Islet precursor cell (in vitro differentiated cells): ENCODE data around the gene GLRA2.
"Not testable (repeated sequence)": the region's sequence is repeated elsewhere in the genome, so short reads cannot be mapped to it uniquely, and the experiment has no call there.

ENCODE experiments used
- DNase-seq: peaks from one replicate; pipeline ENCODE4 v3.0.0-alpha.2; 2018

The GLRA2 gene

DNA sequence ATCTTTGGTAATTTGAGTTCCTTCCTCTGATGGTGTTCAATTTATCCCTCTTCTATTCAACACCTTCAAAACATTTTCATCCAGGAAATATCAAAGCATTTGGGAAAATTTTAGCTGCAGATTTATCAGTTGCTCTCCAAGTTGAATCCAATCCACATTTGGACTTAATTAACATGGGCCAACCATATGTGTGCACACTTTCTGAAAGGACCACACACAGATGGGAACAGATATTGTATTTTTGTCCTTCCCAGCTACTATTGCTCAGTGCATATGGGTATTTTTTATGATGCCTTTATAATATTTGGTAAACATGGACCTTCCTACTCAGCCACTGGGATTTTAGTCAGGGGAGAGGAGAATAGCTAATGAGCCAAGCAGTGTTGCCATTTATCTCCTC lies 65.2 kb downstream of the GLRA2 start:
- DNase-seq: no peak

DNA sequence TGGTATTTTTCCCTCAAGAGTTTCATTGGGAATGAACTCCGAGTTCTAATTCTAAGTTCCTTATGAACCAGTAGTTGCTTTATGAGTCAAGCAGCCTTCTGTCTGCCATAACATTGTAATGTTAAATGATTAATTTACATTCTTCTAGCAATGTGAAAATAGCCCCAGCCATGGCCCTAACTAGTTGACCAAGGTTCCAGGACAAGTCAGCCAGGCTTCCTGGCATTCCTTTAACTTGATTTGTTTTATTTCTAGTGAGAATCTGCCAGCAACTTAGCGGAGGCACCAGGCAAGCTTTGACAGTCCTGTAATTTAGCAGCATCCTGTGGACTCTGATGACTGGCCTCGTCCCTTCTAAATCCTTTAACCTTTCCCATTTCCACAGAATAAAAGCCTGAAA lies 69.0 kb downstream of the GLRA2 start:
- DNase-seq: no peak

DNA sequence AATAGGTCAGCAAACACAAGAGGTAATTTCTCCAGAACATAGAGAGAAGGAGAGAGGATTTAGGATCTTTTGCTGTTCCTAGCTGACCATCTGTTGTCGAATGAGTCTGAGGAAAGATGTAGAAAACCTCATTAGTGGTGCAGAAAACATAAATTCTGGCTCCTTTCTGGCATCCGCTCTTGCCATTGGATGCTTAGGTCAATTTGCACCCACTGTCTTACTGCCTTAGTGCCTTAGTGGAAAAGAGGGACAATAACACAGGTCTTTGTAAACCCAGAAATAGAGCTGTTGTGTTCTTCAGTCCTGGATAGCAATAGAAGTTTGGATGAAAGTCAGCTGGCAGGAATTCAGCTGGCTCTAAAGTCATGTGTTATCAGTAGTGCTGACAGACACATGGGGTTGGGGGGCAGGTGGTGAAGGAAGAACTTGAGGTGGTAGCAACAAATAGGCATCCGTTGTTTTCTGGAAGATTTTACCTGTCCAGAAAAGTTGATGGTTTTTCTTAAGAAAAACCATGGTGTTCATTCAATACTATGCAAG lies 78.2 kb downstream of the GLRA2 start:
- no peak for DNase-seq

DNA sequence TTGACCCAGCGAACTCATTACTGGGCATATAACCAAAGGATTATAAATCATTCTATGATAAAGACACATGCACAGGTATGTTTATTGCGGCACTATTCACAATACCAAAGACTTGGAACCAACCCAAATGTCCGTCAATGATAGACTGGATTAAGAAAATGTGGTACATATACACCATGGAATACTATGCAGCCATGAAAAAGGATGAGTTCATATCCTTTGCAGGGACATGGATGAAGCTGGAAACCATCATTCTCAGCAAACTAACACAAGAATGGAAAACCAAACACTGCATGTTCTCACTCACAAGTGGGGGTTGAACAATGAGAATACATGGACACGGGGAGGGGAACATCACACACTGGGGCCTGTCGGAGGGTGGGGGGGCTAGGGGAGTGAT lies 83.1 kb downstream of the GLRA2 start:
- DNase-seq: not testable (repeated sequence)

DNA sequence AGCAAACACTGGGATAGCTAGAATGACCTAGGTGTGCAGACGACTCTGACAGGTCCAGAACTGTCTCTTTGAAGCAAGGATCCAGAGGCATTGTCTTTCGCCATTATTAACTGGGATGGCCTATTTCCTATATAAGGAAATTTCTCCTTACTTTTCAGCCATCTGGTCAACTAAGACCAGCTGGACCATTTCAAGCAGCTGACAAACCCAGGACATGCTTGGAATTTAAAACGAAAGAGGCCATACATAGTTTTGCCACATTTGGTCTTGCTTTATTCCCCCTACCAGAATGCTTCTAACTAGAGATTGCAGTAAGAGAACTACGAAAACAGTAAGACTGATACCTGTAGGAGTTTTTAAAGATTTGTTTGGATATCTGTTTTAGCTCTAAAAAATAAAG lies 87.0 kb downstream of the GLRA2 start:
- DNase-seq: no peak

DNA sequence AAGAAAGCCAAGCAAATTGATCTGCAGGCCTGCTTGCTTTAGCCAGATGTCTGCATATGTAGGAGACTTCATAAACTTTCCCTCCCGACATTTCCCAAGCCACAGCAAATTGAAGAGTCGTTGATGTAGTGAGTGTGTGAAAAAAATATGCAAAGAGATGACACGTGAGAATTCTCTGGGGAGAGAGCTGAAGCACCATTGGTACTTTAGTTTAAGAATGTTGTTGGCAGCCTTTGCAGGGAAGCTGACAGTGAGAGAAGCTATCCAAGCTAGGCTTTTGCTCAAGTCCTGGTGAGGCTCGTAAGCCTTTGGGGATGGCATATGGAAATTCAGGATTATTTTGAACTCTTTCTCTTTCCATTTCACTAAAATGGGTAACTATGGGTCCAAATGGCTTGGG lies 87.5 kb downstream of the GLRA2 start:
- DNase-seq: no peak

DNA sequence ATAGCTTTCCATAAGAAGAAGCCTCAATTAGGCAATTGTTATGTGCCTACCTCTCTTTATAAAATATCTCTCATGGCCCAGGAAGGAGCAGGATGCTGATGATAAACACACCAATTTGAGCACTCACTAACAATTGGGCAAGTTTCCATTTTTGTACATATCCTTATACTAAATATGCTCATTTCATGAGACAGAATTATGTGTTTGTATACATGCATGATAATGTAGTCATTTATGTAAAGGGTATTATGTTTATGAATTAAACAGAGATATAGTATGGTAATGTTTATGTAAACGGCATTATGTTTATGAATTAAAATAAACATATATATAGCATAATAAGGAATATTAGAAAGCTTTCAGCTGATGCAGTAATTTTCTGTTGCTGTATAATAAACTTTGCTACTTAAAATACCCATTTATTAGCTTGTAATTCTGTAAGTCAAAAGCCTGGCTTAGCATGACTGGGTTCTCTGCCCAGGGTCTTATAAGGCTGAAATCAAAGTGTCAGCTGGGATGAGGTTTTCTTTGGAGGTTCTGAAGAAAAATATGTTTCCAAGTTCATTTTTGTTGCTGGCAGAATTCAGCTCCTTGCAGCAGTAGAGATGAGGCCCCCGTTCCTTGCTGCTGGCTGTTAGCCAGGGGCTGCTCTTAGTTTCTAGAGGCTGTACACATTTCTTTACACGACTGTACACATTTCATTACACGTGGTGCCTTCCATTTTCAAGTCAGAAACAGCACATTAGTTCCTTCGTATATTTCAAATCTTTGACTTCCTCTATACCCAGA lies 89.0 kb downstream of the GLRA2 start:
- DNase-seq: no peak

DNA sequence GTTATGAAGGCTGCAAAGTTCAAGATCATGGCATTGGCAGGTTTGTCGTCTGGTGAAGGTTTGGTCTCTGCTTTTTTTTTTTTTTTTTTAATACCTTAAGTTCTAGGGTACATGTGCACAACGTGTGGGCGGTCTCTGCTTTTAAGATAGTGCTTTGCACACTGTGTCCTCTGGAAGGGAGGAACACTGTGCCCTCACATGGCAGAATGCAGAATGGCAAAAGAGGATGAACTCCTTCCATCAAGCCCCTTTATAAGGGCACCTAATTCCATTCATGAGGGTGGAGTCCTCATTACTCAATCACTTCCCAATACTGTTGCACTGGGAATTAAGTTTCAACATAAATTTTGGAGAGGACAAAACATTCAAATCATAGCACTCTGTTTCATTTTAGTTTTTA lies 101.4 kb downstream of the GLRA2 start:
- DNase-seq: no peak

DNA sequence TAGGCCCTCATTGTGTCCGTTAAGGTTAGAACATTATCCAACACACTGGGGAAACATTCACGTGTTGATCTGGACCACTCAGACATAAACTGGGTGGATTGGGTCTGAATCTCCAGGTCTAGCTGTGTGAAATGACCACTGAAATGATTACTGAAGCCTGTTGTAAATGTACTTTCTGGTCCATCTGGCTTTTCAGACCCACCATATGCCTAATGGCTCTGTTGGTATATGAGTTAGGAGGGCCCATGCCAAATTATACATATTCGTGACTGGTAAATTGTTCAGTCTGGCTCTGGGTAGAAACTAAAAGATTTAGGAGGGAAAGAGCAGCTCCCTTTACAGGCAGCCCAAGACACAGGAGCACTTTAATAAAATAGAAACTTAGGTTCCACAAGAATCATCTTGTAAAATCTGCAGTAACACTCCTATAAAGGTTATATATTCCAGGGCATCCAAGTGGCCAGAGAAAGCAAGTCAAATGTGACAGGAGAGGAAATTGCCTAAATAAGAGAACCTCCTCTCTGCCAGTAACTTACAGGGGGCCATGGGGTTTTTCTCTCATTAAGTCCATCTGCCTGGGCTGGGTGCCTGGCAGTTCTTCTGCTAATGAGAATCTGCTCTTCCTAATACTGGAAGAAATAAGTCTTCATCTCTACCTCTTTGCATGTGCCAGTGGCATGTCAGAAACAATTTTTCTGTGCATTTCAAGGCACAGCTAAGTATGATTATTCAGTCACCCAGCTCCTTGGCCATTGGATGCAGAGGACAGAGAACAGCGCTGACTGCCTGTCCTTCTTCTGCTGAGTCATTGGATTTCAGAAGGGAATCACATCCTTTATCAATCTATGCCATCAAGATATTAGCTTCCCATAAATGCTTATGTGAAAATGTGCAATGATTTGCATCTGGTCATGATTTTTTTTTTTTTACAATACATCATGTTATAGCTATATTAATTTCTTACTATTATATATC lies 112.6 kb downstream of the GLRA2 start:
- DNase-seq: no peak

DNA sequence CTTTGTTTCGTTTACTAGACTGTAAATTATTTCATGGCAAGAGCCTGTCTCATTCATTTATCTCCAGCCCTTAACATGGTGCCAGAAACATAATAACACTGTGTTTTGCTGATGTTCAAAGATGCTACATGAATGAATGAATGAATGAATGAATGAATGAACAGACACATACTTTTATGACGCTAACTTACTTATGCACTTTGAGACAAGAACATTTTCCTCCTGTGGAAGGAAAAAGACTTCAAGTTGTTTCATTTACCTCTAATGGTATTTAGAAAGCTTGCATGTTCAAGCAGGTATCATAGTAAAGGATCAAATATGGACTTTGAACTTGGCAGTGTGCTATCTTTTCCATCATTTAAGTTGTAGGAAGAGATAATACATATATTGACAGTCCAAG lies 131.6 kb downstream of the GLRA2 start:
- no peak for DNase-seq

DNA sequence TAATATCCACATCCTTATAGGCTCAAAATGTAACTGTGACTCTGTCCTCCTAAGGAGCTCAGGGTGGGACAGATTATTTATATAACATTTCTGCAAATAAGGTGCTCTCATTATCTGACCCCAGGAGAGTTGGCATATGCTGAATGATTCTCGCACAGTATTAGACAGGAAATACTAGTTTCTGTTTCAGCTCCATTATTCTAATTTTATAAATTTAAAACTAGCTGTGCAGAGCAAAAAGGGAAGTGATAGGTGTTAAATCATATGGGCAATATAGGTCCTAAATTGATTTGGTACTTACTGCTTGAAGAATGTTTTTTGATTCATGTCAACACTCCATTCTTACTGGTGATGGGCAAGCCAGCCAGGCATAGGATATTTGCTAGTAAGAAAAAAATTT lies 141.5 kb downstream of the GLRA2 start:
- no peak for DNase-seq

DNA sequence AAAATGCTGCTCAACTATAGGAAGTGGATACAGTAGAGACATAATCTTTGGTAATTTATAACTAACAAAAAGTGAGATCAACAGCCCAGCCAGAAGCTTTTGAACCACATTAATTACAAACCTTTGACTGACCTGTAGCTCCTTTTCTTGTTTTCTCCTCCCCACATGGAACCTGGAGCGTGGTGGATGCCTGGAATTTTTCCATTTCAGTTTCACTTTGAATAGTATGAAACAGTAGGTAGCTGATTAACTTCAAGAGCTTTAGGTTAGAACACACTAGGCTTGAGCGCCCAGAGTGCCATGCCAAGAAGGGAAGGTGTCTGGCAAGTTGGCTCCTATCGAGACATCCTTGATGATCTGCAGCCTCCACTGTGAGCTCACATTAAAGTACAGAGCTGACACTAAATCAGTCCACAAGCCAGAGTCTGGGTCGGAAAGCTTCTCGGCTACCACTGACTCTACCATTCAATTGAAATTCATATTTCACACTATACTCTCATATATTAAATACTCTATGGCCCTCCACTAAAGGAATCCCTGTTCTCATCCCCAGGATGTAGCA lies 143.4 kb downstream of the GLRA2 start:
- no peak for DNase-seq

DNA sequence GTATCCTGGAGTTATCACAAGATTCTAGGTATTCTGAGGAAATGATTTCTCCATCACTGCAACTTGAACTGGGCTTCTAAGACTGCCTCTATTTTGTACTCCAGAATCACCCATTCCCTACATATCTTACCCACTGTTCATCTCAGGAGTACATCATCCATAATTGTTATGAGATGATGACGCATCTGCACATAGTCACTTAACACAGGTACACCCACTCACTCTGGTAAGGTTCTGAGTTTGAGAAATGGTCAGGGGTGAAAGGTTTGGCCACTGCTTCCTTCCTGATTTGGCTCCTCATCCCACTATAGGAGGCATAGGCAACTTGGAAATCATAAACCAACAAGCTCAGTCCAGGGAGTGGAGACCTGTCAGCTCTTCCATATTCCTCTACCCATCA lies 143.9 kb downstream of the GLRA2 start:
- DNase-seq: no peak

DNA sequence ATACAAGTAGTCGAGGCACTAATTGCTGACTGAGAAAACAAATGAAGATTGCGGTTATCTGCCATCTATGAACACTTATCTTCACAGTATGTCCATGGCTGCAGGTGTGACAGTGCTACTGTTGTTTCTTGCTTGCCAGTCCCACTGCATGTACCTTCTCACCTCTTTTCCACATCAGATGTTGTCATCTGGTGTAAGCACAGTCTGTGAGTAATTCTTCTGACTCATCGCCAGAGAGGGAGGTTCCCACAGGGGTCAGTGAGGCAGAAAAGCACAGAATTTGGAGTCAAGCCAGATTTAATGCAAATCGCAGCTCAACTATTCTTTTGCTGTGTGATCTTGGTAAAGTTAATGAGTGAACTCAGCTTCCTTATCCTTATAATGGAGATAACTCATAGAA lies 144.4 kb downstream of the GLRA2 start:
- peak; percentile 65 for DNase-seq

DNA sequence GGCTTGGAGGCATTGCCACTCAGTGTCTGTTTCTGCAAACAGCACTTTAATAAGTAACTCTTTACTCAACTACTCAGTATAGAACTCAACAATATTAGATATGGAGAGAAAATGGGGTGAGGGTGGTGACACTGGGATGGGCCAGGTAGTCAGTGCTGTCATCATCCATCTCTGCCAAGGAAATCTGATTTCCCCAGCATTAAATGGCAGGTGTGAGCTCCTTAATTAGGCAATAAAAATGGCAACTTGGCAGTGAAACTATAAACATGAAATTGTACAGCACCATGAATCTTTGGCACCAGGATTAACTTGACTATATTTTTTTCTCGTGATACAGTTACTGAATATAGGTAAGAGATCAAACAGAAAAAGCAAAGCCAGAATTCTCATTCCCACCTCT lies 146.2 kb downstream of the GLRA2 start:
- DNase-seq: no peak

DNA sequence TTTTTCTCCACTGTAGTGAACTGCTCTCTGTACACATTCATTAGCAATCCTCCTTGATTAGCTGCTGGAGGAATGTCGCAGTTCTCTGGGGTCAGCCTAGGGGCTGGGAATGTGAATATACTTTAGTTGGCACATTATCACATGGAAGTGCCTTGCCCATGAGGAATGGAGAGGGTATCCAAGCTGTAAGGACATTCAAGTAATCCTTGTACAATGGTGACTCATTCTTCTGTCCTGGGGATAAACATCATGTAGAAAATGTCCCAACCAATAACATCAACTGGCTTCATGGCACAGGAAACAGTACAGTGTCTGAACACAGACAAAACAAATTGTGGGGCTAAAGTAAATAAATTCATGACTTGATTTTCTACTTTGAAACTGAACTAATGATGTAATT lies 147.1 kb downstream of the GLRA2 start:
- DNase-seq: no peak

DNA sequence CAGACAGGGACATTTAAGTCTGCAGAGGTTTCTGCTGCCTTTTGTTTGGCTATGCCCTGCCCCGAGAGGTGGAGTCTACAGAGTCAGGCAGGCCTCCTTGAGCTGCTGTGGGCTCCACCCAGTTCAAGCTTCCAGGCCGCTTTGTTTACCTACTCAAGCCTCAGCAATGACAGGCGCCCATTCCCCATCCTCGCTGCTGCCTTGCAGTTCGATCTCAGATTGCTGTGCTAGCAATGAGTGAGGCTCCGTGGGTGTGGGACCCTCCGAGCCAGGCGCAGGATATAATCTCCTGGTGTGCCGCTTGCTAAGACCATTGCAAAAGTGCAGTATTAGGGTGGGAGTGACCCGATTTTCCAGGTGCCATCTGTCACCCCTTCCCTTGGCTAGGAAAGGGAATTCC lies 159.0 kb downstream of the GLRA2 start:
- not testable (repeated sequence) for DNase-seq

DNA sequence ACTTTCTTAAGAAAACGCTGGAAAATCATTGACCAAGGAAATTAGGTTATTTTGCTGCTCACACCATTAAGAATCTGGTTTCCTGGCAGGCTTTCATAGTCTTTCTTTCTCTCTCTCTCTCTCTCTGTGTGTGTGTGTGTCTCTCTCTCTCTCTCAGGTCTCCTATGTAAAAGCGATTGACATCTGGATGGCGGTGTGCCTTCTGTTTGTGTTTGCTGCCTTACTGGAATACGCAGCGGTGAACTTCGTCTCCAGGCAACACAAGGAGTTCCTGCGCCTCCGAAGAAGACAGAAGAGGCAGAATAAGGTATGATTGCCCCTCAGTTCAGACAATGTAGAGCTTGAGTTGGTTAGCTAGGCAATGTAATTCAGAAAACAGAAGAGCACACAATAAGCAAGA lies 161.2 kb downstream of the GLRA2 start:
- DNase-seq: no peak

DNA sequence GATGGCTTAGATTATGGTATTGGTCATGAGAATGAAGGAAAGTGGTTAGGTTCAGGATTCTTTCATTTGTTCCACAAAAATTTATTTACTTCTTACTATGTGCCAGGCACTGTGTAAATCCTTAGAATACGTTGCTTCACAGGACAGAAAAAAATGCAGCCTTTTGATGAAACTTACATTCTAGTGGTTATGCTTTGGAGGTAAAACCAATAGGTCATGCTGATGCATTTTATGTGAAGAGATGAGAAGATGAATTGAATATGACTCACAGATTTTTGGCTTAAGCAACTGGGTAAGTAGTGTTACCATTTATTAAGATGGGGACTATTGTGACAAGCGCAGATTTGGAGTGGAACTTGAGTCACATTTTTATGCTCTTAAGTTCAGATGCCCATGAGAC lies 165.3 kb downstream of the GLRA2 start:
- no peak for DNase-seq

DNA sequence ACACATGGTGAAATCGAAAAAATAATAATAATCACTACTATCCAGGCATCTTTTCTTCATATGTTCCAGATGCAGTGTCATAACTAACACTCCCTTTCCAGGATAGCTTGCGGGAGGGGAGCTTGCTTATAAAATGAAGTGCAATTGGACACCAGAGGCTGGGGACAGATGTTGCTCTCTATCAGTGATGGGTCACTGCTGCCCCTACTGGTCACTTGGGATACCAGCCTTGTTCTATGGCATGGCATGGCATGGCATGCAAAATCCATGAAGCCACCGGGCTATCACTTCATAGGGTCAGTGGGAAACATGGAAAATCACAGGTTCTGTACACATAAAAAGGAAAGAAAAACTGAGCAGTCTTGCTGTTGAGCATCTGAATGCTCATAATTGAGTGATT lies 168.1 kb downstream of the GLRA2 start:
- DNase-seq: peak; percentile 56

DNA sequence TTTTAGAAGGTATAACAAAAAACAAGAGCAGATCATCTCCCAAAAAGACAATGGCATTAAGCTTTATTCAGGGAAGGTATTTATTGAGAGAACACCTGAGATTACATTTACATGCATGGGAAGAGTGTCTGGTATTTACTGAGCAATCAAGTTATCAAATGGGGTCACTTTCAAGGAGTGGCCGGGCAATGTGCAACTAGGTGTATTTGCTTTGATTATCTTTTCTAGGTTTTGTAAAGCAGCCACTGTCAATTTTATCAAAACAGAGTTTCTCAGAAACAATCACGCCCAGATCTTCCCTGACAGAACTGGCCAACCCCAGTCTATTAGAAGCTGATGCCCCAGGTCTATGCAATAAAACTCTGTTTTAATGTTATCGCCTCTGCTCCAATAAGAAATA lies 169.5 kb downstream of the GLRA2 start:
- DNase-seq: no peak

DNA sequence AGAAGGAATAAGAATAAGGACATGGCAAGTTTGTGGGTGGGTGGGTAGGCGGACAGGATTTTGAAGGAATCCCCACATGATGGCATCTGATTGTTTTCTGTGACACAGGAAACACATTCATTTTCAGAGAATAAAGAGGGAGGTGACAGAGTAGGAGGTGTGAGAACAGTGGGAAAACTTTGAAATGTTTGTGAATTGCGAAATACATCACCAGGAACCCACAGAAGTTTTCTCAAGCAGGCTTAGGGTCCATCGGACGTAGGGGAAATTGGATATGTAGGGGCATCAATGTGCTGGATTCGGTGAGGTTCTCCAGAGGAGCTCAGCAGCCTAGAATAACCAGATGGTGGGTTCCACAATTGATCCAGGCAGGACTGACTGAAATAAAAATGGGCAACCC lies 171.6 kb downstream of the GLRA2 start:
- no peak for DNase-seq

DNA sequence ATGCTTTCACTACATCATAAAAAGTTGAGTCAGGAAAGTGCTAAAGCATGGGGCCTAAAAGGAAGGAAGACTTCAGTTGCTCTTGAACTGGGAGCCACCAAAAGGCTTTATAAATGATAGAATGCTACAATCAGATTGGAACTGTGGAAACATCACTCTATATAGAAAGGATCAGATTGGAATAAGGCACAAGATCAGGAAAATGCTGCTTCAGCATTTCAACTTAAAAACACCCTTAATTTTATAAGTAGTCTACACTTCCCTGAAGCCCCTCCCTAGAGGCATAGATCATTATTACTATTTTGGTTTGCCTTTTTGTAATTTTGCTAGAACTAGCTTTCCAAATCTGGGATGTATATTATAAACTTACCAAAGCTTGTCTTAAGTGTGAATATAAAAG lies 172.8 kb downstream of the GLRA2 start:
- no peak for DNase-seq

DNA sequence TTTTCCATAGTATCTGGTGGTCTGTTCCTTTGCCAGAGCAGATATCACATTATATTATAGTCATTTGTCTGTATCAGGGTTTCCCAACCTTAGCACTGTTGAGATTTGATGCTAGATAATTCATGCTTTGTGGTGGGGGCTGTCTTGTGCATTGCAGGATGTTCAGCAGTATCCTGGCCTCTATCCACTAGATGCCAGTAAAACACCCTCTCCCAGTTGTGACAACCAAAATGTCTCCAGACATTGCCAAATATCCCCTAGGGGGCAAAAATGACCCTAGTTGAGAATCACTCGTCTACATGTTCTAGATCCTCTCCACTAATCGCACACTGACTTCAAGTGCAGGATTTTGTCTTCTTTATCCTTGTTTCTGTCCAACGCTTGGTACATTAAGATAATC lies 182.8 kb downstream of the GLRA2 start:
- no peak for DNase-seq
